Omental fat pad (tissue), 4 donors: ENCODE data around the gene SMAGP. TPM values are rescaled to one million over a fixed set of nuclear protein-coding genes. Genes with fewer than 3 reads are reported as not detected.
"Not testable (repeated sequence)": the region's sequence is repeated elsewhere in the genome, so short reads cannot be mapped to it uniquely, and the experiment has no call there.

ENCODE experiments used
- ATAC-seq: fragments of 150-250 bp; one replicate; pipeline ENCODE4 v1.9.1; 2016; ENCODE audit warnings: mild to moderate bottlenecking, moderate library complexity; ENCODE audit not compliant: low FRiP score
- DNase-seq: peaks from one replicate; pipeline ENCODE4 v3.0.0-alpha.2; 2019; ENCODE audit warnings: low spot score
- total RNA-seq, 4 donors: library from RNA; depleted of rRNA; stranded (reverse); fragments of >200 nt; gene quantifications; one replicate each; pipeline ENCODE4 v1.1.0, GENCODE V29; 2016
- TF ChIP-seq, protein P1 (sequence below), 3 donors: fragments of 450-650 bp; IDR thresholded peaks; one replicate each; pipeline ENCODE4 v1.5.1; 2016 to 2017; ENCODE audit warnings: antibody characterized with exemption in 3 of 3, mild to moderate bottlenecking in 3 of 3, moderate library complexity in 2 of 3

SMAGP gene, protein sequence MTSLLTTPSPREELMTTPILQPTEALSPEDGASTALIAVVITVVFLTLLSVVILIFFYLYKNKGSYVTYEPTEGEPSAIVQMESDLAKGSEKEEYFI
- 10 to 100 TPM in 2 of 4 donors, 1 to 10 TPM in 2; 3.8 to 12.0 (median 7.0) TPM for total RNA-seq

DNA sequence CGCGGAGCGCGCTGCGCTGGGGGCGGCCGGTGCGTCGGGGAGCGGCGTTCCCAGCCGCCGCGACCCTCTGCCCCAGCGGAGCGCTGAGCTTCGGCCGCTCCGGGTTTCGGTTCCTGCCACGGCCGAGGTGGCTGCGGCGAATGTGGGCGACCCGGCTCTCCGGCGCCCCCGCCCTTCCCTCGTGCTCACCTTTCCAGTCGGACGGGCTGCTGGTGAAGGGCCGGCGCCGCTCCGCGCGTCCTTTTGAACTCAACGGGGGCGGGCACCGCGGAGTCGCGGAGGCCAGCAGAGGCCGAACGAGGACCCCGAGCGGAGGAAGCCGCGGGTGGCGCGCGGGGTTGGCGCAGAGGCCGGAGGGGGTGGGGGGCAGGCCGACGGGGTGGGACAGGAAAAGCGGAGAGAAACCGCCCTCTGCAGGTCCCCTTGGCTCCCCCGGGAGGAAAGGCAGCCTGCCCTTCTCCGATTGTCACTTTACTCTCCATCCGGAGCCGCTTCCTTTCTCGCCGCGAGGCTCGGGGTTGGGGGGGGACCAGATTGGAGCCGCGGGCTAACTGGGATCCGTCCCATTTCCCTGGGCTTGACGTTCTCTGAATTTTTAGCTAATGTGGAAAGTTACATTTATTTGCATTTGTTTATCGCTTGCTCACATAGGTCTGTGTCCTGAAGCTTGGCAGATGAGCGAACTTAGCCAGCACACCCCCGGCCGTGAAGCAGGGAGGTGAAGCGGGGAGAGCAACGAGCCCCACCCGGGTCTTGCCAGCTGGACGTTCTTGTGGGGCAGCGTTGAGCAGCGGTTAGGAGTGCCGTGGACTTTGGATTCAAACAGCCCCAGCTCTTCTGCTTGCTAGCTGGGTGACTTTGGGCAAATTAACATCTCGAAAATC, at the start of gene SMAGP:
Gene SMAGP (minus strand): TSS at position 349 of the 884 bp plus-strand sequence. CDS start 1,137 bp downstream, outside the sequence.
- DNase-seq (no peak), ATAC-seq (peak; percentile 63)
- TF ChIP-seq, protein P1, sequence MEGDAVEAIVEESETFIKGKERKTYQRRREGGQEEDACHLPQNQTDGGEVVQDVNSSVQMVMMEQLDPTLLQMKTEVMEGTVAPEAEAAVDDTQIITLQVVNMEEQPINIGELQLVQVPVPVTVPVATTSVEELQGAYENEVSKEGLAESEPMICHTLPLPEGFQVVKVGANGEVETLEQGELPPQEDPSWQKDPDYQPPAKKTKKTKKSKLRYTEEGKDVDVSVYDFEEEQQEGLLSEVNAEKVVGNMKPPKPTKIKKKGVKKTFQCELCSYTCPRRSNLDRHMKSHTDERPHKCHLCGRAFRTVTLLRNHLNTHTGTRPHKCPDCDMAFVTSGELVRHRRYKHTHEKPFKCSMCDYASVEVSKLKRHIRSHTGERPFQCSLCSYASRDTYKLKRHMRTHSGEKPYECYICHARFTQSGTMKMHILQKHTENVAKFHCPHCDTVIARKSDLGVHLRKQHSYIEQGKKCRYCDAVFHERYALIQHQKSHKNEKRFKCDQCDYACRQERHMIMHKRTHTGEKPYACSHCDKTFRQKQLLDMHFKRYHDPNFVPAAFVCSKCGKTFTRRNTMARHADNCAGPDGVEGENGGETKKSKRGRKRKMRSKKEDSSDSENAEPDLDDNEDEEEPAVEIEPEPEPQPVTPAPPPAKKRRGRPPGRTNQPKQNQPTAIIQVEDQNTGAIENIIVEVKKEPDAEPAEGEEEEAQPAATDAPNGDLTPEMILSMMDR (IDR thresholded peaks at IDR 0.05) = no peak

DNA sequence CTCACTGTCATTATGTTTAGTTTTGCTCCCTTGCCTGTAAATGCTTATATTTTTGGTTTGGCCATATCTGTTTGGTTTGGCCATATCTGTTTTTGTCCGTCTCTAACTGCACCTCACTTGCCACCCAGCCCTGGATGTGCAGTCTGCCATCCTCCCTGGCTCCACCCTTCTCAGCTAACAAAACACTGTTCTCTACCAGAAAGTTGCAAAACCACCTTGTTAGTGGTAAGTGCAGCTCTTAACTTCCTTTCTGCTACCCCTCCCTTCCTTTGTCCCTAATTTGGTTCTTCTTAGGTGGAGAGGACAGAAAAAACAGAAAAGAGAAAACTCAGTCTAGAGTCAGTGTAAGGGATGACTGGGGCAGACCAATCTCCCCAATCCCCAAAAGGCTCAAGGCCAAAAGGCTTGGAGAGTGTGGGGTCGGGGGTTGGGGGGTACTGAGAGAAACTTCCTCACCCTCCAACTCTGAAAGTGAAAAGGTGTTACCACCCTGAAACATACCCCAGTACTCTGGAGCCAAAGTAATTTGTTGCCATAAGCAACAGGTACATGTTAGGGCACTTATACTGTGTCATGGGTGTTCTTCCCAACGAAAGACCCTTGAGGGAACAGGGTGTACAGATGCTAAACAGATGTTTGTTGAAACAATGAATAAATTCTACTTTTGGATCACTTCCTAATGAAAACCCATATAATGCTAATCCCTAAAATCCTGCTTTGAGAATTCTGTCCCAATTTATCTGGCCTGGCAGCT, 48.8 kb upstream of the SMAGP start:
- TF ChIP-seq, protein P1 (IDR thresholded peaks at IDR 0.05) = no peak
- no peak for ATAC-seq
- DNase-seq = no peak

DNA sequence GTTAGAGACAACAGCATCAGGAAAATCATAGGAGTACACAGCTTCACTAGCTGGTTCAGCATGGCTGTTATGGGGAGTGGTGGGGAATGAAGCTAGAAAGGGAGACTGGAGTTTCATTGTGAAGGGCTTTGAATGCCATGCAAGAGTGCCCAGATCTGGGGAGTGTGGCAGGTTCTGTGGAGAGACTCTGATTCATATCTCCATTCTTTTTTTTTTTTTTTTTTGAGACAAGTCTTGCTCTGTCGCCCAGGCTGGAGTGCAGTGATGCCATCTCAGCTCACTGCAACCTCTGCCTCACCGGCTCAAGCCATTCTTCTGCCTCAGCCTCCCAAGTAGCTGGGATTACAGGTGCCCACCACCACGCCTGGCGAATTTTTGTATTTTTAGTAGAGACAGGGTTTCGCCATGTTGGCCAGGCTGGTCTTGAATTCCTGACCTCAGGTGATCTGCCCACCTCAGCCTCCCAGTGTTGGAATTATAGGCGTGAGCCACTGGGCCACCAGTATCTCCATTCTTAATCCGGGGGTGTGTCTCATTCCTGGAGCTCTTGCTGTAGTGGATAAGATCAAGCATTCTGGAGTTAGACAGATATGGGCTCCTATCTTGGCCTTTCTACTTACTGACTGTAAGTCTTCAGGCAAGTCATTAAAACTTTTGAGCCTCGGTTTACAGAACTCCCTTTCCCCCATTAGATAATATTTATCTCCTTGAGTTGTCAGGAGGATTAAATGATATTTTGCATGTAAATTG, 48.0 kb upstream of the SMAGP start:
- not testable (repeated sequence) for DNase-seq

DNA sequence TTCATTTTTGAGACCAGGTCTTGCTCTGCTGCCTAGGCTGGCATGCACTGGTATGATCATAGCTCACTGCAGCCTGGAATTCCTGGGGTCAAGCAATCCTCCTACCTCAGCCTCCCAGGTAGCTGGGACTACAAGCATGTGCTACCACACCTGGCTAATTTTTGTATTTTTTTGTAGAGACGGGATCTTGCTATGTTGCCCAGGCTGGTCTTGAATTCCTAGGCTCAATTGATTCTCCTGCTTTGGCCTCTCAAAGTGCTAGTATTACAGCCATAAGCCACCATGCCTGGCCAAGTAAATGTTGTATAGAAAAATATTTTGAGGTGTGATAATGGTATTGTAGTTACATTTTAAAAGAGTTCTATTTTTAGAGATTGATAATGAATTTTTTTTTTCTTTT, 41.2 kb upstream of the SMAGP start:
- TF ChIP-seq, protein P1 (IDR thresholded peaks at IDR 0.05) = no peak
- ATAC-seq = no peak
- no peak for DNase-seq

More for the DNA sequence above, 48.0 kb upstream of the SMAGP start:
- not testable (repeated sequence) for ATAC-seq

DNA sequence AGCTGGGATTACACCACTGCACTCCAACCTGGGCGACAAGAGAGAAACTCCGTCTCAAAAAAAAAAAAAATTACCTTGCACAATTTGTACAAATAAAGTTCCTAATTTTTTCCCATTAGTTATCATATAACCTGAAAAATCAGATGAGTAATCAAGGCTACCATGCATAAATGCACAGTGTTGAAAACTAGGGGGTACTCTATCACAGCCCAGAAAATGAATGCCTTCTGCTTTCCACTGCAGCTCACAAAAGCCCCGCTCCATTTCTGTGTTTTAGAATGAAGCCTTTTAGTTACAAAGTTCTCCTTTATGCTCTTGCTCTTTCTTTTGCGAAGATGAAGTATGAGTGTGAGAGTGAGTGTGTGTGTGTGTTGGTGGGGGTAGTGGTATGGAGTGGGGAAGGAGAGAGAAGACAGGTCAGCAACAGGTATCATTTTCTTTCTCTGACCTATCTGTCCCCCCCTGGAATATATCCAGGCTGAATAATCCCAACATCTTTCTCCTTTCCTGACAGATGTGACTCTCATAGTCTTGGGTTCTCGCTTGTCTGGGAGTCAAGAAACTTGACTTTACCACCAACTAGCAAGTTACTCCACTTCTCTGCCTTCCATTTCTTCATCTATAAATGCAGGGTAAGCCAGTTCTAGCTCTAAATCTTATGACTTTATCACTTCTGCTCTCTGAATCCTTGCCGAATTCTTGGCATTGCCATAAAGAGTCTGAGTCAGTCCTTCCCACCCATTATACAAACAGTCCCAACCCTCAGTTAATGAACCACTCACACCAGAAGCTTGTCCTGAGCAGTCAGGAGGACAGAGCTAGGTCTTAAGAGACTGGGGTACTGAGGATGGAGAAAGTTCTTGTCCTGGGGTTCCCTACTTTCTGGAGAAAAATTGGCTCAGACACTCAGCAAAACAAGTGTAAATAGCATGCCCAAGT, 37.7 kb upstream of the SMAGP start:
- TF ChIP-seq, protein P1 (IDR thresholded peaks at IDR 0.05) = no peak
- DNase-seq (no peak), ATAC-seq (no peak)

DNA sequence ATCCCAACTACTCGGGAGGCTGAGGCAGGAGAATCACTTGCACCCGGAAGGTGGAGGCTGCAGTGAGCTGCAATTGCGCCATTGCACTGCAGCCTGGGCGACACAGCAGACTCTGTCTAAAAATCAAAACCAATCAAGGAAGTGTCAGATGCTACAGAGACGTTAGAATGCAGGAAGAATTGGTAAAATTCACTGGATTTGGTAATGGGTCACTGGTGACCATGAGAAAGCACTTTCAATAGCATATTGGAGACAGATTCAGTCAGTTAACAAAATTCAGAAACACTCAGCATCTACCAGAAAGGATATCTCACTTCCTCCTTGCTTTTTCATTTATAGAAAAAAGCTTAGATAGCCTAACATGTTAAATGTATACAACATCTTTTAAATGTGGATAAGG, 36.3 kb upstream of the SMAGP start:
- DNase-seq (no peak), ATAC-seq (no peak)
- TF ChIP-seq, protein P1 (IDR thresholded peaks at IDR 0.05) = no peak

DNA sequence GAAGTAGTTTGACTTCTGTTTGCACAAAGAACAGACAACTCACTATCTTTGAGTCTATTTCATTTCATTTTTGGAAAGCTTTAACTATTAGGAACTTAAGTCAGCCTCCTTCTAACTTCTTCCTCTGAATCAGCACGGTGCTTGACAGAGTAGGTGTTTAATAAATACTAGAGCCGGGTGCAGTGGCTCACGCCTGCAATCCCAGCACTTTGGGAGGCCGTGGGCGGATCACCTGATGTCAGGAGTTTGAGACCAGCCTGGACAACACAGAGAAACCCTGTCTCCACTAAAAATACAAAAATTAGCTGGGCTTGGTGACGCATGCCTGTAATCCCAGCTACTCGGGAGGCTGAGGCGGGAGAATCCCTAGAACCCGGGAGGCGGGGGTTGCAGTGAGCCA, 30.6 kb upstream of the SMAGP start:
- DNase-seq, ATAC-seq: not testable (repeated sequence)
